ENCODE data around the gene DCHS2.

DNA sequence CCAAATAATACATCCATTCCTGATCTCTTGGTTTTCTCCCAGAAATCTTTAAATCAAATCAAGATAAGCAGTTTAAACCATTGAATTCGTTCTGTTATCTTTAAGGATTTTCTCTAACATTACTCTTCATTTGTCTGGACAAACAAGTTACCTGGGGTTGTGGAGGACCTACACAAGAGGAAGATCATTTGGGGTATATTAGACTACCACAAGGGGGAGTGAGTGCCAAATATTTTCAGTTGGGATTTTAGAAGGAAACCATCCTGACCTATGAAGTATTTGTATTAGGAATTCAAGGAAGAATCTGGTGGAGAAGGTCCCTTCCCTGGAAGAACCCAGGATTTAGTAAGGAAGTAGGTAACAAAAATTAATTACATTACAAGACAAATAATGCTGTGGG is 12.0 kb upstream of the DCHS2 start:
- TF ChIP-seq, protein P1, sequence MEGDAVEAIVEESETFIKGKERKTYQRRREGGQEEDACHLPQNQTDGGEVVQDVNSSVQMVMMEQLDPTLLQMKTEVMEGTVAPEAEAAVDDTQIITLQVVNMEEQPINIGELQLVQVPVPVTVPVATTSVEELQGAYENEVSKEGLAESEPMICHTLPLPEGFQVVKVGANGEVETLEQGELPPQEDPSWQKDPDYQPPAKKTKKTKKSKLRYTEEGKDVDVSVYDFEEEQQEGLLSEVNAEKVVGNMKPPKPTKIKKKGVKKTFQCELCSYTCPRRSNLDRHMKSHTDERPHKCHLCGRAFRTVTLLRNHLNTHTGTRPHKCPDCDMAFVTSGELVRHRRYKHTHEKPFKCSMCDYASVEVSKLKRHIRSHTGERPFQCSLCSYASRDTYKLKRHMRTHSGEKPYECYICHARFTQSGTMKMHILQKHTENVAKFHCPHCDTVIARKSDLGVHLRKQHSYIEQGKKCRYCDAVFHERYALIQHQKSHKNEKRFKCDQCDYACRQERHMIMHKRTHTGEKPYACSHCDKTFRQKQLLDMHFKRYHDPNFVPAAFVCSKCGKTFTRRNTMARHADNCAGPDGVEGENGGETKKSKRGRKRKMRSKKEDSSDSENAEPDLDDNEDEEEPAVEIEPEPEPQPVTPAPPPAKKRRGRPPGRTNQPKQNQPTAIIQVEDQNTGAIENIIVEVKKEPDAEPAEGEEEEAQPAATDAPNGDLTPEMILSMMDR (IDR thresholded peaks at IDR 0.05), result peak in 4 of 6 experiments; percentile 6 to 45 (median 16)
- TF ChIP-seq POLR2A (IDR thresholded peaks at IDR 0.05) (no peak), POLR2AphosphoS5 (IDR thresholded peaks at IDR 0.05) (no peak)
